Measurements from ENCODE around the gene THSD4.

Gene THSD4

DNA sequence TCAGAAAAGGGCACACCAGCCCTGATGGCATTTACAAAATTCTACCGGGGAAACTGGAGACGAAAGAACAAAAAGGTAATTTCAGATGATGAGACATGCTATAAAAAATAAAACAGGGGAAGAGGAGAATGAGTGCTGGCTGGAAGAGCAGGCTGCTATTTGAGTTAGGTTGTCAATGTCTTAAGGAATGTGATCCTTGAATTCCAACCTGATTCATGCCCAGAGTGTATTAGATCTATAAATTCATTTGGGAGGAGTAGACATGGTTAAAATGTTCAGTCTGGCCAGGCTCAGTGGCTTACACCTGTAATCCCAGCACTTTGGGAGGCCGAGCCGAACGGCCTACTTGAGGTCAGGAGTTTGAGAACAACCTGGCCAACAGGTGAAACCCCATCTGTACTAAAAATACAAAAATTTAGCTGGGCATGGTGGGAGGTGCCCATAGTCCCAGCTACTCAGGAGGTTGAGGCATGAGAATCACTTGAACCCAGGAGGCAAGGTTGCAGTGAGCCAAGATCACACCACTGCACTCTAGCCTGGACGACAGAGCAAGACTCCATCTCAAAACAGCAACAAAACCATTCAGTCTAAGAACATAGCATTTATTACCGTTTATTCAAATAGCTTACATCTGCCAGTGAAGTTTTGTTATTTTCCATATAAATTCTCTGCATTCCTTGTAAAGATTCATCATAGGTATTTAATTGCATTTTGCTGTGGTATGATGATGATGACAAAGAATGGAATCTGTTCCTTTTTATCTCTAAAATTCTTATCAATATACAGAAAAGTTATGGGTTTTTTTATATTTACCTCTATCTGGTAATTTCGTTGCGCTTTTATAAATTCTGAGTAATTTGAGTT lies 568.4 kb downstream of the THSD4 start:
- DNase-seq: no peak

DNA sequence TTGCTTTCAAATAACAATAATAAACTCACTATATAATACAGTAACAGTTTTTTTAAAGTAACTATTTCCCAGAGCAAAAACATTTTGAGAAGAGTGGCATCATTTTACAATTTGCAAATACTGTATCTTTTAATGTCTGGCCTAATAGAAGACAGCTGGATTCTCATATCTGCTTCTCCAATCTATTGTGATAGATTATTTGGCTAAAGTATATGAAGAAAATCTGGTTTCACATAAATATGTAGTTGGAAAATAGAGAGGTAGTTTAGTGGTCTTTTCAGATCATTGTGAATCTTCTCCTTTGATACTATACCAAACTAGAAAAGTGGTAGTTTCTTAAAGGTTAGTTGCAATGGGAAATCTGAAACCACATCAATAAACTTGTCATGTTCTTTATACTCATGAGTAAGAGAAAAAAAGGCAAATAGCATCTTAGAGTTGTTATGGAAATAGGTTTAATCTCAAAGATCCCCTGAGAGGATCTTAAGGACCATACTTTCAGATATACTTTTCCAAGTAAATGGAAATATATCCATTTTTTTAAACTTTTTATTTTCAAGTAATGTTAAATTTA lies 570.2 kb downstream of the THSD4 start:
- DNase-seq: no peak

DNA sequence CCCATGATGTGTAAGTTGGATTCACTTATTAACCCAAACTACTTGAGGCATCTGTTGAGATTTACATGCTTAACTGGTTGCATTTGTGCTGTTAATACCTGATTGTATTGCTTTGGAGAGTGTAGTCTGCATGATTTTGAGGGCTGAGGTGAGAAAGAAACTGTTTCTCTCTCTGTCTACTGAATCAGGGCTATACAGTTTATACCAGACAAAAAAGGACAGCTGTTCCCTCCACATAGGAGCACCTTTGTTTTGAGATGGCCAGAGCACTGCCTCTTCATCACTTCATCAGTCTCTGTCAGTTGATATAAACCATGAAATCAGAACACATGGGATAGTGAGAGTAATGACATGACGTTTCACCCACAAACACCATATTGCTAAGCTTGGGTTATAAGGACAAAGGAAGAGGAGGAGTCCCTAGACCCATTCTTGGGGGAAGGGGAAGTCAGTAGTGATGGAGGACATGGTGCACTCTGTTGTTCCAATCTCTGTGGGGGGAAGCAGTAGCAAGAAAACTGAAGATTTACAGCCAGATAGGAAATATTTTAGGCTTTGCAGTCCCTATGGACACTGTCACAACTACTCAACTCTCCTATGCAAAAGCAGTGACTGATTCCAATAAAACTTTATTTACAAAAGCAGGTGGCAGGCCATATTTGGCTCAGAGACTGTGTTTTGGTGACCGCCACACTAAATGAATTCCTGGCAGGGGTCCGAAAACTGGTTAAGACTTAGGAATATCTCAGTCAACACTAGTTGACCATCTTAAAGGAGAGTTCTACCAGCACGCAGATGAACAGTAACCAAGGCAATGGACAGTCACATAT lies 571.2 kb downstream of the THSD4 start:
- no peak for DNase-seq

DNA sequence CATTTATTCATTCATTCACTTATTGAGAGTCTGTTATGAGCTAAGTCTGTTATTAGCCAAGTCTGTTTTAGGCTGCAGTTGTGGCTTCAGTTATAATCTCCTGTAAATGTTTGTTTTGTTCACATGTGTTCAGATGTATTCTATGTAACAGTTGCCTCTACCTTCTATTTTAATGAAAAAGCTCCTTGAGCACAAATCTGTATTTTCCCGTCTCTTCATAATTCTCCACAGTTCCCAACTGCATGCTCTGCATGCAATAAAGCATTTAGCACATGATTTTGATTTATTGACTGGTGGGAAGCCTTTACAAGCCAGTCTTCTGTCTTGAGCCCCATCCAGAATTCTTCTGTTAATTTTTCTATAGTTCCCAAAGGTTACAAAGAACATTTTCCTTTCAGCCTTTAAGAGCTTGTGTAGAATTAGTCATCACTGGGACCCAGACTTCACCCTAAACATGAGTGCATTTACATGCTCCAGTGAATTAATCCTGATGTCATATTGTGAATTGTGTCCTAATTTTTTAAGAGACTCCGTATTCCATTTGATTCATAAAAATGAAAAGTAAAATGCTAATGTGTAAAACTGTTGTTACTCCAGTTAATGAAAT lies 572.7 kb downstream of the THSD4 start:
- DNase-seq: no peak

DNA sequence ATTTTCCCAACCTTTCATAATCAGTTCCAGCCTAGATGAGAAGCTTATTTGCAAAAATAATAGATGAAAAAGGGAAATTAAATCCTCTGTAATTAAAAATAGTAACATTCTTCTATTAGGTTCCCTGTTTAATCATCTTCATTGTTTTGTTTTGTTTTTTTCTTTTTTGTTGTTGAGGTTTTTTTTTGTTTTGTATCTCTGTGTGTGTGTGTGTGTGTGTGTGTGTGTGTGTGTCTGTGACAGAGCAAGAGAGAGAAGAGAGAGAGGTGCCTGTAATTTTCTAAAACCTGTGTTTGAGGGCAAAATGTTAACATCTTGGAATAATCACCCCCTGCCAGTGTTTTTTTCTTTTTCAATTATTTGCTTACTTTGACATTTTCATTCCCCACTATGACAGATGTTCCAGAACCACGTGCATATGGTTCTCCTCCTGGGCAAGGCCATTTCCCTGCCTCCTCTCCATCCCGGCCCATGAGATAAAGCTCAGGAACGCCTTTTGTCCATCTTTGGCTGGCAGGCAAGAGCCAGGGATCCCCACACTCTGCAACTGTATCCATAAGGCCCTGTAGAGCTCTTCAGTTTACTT lies 573.3 kb downstream of the THSD4 start:
- no peak for DNase-seq

DNA sequence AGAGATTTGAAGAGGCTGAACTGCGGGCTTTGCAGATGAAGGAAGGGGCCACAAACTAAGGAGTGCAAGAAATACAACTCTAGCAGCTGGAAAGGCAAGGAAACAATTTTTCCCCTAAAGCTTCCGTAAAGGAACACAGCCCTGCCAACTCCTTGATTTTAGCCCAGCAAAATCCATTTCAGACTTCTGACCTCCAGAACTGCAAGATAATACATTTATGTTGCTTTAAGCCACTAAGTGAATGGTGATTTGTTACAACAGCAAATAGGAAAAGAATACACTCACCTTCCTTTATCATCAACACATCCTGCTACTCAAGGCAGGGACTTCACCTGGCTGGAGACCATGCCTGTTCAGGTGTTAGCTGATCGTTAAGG lies 575.8 kb downstream of the THSD4 start:
- no peak for DNase-seq

DNA sequence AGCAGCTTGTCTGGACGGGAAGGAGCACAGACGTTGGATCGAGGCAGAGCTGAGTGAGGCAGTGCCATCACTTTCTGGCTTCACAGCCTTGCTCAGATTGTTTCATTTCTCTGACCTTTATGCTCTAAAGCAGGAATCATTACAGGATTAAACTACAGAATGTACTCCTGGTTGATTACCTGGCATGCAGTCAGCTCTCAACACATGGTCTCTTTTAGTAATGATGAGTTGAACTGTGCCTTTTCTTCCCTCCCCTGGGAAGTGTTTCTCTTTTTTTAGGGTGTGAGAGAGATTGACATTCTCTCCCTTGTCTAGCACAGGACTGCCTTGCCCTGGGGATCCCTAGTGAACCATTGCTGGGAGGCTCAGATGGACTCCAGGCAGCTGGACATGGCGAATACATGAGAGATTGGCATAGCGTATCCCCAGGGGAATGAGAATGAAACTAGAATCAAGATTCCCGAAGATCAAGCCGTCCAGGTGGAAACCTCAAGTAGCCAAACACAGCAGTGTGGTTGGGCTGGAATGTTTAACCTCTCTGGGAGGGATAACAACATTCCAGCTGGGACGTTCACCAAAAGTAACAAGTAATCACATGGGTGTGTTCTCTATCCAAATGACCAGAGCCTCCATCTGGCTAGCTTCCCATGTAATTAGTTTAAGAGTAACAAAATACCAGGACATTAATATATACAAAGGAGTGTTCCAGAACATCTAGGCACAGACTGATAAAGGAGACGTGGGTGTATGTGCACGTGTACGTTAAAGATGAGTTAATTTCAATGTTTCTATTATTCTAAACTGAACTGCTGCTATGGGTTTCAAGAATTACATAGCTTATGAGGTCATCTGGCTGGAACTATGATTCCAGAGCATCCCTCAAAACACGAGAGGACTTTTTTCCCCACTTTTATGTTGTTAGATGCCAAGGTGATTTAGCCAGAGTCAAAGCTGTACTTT lies 576.5 kb downstream of the THSD4 start:
- no peak for DNase-seq

DNA sequence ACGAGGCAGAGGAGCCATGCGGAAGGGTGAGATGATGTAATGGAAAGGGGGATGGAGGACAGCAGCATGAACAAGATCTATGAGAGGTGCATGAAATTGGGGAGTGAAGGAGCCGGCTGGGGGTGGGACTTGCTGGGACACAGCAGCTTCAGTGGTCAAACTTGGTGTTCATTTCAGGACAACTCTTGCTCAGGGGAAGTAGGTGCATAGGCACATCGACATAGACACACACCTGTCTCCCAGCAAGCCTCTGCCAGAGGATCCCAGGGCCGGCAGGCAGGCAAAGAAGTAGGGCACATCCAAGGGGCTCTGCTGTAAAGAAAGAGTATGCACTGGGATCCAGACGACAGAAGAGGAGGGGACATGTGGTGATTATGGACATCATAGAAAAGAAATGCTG lies 582.0 kb downstream of the THSD4 start:
- DNase-seq: no peak

DNA sequence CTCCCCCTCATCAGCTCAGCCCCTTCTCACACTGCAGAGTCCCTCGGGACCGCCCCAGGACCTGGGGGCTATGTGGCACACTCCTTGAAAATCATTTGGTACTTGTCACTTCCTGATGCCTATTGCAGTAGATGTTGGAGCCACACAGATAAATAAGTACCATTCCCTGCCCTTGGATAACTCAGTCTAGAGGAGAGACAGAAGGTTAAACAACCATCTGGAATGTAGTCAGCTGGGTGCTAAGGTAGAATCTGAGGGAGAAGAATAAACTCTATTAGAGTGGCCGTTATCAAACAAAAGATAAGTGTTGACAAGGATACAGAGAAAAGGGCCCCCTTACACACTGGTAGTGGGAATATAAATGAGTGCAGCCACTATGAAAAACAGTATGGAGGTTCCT lies 582.8 kb downstream of the THSD4 start:
- DNase-seq: no peak

DNA sequence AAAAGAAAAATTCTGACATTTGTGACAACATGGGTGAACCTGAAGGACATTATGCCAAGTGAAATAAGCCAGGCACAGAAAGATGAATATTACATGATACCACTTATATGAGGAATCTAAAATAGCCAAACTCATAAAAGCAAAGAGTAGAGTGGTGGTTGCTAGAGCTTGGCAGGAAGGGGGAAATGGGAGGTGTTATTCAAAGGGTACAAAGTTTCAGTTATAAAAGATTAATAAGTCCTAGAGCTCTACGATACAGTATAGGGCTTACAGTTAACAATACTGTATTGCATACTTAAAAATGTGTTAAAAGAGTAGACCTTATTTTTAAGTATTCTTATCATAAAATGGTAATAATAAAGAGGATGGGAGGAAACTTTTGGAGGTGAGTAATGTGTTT lies 583.5 kb downstream of the THSD4 start:
- DNase-seq: no peak

DNA sequence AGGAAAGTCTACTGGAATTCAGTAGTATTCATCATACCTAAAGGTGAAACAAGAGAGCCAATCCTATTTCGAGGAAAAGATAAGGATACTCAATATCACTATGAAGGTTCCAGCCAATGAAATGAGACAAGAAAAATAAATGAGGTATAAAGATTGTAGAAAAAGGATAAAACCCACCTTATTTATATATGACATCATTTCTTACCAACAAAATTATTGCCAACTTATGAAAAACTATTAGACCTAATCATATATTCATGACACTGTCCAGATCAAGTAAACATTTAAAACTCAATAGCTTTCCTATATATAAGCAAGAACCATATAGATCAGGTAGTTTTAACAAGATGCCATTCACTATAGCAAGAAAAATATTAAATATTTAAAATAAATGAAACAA lies 584.7 kb downstream of the THSD4 start:
- no peak for DNase-seq

DNA sequence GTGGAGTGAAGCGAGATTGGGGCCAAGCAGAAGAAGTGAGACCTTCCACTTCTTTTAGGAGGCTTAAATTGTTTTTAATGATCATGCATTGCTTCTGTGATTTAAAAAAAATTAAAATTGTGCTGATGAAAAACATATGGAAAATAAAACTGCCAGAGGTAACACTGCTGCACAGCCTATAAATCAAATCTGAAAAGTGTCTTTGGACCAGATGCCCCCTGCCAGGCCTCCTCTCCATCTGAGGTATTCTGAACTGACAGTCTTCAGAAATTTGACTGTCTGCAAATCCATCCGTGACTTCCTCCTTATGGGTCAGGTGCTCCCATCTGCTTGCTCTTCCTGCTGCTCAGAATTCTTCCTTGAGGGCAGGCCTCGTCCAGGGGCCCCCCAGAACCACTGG lies 586.5 kb downstream of the THSD4 start:
- DNase-seq: no peak

DNA sequence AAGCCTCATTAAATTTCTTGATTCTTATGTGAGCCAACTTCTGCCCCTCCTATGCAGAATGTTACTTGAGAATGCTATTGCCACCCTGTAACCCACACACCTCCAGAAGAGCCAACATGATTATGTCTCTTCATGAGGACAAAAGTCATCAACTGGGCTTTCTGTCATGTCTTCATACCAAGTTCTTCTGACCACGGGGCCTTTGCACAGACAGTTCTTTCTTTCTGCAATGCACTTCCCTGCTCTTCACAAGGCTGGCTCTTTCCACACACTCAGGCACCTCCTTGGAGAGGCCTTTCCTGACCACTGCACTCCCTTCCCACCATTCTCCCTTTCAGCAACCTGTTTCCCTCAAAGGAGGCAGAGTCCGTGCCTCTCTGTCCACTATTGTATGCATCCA lies 587.2 kb downstream of the THSD4 start:
- no peak for DNase-seq

DNA sequence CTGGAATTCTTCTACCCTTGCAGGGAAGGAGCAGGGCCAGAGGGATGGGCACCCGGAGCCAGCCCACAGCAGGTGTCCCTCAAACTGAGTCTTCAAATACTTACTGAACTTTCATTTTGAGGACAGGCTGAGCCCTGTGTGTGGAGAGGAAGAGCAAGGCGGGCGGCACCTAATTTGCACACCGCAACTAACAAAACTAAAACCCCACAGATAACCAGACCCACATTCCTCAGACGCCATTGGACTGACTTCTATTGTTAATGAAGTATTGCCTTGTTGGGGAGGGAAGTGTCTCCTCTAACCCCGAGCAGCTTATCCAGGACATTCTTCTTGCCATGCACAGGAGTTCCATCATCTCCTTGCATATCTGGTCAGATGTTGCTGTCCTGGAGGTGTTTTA lies 589.9 kb downstream of the THSD4 start:
- DNase-seq: no peak

DNA sequence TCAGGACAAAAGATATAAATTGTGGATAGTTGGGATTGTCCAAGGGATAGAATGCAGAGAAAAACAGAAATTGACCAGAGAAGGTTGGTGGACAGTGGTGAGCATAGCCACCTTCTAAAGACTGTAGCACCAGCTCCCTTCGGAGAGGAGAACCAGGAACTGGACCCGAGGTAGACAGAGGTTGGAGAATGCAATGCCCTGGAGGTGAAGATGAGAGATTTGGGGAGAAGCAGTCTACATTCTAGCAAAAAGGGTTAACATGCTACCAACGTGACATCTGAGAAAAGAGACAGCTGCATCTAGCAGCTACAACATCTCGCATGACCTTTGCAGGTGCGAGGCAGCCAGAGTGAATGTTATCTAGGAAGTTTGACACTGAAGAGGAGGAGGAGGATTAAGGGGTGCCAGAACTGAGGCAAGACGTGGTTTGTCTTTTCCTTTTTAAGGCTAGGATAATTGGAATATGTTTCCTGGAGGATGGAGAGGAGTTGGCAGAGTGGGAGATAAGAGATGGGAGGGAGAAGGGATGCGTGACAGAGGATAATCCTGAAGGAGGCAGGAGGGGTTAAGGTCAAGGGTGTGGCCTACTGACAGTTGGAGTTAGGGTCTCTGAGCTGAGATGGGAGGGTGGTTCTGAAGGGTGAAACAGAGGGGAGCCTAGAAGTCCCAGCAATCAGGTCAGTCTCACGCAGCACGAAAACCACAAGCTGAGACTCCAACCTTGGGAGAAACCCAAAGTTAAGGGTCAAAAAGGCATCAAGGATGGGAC lies 591.4 kb downstream of the THSD4 start:
- no peak for DNase-seq

DNA sequence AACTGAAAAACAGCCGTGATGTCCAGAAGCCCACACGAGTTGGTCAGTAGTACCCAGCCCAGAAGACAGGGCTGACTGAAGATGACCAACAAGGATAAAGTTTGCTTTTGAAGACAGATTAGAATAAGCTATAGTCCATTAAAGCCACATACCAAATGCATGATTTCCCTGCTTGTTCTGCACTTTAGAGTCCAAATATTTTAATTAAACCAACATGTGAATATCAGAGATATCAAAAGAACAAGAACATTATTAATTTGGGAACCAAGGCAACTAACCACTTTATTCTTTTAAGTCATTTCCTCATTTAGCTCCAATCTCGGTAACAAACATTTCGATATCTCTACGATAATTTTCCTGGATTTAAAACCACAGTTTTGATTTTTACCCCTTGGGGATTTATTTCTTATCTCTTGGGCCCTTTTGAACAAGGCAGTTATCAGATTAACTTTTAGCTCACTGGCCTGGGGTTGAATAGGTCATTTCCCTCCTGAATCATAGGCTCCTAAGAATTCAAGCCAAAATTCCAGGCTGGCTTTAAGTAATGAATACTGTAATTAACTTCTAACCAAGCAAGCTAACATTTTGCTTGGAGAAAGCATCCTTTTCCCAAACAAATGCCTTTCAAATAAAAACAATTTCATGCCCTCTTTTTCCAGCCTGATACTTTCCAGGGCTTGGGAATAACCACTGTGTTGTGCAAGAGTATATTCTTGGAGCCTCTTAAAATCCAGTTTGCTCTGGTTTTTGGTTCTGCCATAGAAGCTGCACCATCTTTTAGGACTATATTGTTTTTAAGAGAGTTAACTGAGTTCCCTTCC lies 592.2 kb downstream of the THSD4 start:
- DNase-seq: no peak

DNA sequence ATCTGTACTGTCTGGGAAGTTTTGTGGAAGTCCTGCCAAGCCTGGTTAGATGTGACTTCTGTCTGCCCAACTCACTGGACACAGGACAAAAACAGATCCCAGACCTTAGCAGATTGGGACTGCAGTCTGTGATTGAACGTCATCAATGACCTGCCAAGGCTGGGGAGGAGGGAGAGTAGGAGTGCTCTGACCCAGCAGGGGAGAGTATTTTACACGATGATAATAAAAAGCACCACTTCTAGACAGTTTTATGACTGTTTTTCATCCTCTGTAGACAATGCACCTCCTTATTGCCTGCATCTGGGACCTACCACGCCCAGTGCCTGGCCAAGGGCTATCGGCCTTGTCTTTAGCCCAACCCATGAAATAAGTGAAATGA lies 592.8 kb downstream of the THSD4 start:
- DNase-seq: no peak

DNA sequence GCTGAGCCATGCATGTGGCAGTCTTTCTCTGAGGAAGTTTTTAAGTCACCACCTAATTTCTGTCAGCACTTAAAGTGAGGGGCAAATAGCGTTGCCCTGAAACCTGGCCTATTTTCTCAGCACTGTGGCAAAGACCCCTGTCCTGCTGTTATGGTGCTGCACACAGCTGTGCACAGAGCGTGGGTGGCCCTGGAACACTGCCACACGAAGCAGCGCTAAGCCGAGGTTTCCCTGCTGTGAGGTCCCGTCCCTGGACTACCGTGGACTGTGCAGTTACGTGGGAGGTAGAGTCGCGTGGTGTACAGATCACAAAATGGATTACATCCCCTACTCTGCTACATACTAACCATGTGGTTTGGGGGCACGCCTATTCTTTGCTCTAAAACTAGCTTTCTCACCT lies 593.5 kb downstream of the THSD4 start:
- no peak for DNase-seq

DNA sequence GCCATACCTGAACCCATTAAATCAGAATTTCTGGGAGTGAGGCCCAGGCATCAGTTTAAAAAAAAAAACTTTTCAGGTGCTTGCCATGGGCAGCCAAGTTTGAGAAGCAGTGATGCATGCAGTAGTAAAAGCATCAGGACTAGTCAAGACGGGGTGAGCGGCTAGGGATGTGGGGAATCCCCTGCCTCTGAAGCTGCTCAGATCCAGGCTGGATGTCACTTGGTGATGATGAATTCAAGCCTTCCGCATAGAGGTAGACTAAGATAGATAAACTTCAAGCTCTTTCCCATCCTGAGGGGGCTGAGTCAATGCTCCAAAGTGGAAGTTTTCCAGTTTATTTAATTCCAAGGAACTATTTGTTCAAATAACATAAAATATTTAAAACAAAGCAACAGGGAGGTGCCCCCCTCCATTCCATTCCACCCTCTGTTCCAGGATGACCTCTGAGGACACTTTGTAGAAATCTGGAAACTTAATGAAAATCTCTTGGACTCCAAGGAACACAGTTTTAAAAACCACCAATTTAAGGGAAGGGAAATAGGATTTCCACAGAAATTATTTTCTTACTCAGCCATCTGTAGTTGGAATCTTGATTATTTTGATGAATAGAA lies 594.6 kb downstream of the THSD4 start:
- DNase-seq: no peak

DNA sequence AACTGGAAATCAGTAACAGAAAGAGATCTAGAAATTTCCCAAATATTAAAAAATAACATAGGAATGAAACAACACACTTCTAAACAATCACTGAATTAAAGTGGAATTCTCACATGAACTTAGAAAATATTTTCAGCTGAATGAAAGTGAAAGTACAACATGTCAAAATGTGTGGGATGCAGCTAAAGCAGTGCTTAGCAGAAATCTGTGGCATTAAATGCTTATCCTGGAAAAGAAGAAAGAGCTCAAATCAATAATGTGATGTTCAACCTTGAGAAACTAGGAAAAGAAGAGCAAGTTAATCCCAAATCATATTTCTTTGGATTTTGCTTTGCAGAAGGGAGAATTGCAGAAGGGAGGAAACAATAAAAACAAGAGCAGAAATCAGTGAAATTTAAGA lies 596.9 kb downstream of the THSD4 start:
- no peak for DNase-seq
